CMK (cell line): ENCODE data around the gene VCP.
"Not testable (repeated sequence)": the region's sequence is repeated elsewhere in the genome, so short reads cannot be mapped to it uniquely, and the experiment has no call there.

ENCODE experiments used
- DNase-seq: peaks from one replicate; pipeline ENCODE4 v3.0.0-alpha.2; 2010; ENCODE audit warnings: low read depth

VCP gene

DNA sequence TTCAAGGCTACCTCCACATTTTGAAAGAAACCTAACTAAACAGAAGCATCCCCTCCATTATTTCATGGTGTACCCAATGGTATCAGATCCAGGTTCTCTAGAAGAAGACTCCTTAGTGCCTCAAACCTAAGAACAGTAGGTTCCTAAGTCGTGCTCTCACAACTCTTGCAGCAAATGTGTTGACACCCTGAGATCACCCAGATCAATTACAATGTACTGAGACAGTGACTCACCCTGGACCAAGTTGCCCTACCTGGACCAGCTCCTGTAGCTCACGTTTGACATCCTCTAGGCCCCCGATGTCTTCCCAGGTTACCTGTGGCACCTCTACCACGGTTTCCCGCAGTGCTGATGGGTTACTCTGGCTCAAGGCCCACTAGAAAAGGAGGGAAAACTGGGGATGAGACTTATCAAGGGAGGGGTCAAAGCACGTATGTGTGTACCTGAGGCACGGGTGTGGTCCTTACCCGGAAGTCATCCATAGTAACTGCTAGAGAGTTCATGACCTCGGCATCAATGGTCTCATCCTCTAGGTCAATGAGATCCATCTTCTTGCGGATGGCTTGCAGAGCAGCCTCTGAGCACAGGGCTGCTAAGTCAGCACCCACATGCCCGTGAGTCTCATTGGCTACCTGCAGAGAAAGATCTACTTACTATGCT lies 11.7 kb downstream of the VCP start:
- no peak for DNase-seq

DNA sequence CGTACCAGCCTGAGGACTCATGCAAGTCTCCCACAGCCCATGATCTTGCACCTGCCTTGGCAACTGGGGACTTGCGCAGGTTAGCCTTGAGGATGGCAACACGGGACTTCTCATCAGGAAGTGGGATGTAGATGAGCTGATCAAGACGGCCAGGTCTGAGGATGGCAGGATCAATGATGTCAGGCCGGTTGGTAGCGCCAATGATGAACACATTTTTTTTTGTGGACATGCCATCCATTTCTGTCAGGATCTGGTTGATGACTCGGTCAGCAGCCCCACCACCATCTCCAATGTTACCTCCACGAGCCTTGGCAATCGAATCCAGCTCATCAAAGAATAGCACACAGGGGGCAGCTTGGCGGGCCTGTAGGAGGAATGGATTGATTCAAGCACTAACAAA lies 13.0 kb downstream of the VCP start:
- no peak for DNase-seq

DNA sequence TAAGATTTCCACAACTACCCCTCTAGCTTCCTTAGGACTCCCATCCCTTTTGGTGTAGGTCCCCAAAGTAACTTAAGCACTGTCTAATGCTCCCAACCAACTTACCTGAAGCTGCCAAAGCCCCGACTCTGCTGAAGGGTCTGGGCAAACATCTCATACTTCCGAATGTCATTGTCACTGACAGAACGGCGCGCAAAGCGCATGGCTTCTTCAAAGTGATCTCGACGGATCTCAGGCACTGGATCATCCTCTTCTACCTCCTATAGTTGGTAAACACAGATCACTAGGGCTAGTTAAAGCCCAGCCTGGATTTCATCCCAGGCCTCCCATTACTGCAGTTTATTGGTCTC lies 15.2 kb downstream of the VCP start:
- no peak for DNase-seq

DNA sequence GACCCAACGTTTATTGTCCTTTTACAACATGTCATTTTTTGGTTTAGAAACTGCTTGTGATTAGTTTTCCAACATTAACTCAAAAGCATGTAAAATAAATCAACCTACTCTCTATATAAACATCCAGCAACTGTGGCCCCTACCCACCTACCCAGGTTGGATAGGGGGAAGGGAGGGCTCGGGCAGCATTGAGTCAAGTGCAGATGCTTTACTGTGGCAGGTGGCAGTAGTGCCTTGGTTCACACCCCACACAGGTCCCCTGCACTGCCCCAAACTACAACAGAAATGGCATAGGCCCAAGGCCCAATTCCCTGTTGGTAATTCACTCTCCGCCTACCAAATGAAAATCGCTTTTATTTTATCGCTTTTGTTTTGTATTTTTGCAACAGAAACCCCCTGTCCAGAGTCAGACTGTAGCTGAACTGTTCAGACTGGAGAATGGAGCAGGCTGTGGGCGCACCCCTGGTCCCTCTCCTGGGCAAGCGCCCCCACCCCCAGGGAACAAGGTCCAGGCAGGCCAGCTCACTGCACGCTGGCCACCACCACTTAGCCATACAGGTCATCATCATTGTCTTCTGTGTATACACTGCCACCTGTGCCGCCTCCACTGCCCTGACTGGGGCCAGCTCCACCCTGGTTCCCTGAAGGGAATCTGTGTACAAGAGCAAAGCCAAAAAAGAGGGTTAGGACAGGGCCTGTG lies 15.7 kb downstream of the VCP start:
- no peak for DNase-seq

DNA sequence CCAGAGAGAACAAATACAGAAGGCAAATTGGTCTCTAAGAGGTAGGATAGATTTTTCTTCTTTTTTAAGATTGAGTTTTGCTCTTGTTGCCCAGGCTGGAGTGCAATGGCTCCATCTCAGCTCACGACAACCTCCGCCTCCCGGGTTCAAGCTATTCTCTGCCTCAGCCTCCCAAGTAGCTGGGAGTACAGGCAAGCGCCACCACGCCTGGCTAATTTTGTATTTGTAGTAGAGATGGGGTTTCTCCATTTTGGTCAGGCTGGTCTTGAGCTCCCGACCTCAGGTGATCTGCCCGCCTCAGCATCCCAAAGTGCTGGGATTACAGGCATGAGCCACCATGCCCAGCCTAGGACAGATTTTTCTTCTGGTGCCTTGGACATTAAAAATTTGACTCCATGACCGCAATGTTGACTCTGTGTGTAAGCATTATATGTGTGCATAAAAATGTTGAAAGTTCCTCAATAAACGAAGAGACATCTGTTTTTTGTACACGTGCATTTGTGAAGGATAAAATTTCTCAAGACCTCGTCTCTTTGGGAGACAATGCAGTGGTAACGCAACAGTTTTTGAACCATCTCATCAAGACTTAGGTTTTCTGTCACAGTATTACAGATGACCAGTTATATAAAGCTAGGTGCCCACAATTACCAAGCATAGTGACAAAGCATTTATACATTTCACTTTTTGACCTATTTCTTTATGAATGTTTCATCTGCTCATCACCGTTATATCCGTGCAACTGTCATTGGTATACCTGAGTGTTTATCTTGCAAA lies 17.4 kb downstream of the VCP start:
- DNase-seq, result no peak

DNA sequence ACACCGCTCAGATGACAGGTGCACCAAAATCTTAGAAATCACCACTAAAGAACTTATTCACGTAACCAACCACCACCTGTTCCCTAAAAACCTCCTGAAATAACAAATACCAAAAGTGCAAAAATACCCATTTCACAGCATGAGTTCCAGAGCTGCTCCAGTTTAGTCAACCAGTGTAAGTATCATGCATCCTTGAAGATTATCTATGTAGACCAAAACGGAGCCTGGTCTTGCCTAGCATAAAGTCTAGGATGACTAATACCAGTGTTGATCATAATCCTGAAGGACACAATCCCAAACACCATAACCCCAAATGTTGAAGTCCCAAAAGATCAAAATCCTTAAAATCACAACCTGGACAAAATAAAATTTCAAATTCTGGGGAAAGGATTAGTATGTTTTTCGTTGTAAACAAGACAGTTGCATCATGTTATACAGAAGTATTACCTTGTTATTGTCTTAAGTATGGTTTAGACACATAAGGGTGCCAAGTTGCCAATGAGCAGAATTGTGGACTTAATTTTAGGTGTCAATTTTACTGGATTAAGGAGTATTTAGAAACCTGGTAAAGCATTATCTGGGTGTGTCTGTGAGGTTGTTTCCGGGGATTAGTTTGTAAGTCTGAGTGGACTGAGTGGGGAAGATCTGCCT lies 18.1 kb downstream of the VCP start:
- no peak for DNase-seq

DNA sequence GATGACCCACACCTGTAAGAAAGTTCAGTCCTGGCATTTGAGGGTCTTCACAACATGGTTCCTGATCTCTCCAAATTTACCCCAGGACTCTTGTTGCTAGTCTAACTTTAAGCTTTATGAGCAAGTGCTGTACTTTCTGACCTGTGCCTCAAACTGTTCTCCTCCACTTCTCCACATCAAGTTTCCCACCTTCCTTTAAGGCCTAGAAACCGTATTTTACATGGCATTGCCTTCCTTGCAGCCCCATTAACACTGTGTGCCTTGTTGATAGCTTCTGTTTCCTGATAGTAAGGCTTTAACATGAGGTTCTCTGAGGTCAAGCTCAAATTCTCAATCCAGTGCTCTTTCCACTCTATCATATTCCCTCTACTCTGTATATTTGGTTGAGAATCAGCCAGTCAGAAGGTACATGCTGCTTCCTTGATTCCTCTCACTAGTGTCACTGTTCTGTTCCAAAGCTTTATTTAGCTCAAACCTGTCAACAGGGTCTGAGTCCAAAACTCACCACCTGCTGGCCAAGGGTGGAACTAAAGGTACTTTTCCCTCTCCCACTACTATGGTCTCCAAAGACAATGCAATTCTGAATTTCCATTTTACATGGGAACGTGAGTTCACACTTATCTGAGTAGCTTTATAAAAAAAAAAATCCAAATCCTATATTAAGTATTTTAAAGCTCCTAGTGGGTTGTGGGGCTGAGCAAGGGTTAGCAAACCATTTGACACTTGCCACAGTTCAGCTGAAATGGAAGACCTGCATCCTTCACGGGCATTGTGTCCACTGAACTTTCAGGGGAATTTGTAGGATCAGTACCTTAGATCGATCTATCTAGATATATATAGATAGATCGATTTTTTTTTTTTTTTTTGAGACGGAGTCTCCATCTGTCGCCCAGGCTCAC lies 21.1 kb downstream of the VCP start:
- DNase-seq, result peak; percentile 47

DNA sequence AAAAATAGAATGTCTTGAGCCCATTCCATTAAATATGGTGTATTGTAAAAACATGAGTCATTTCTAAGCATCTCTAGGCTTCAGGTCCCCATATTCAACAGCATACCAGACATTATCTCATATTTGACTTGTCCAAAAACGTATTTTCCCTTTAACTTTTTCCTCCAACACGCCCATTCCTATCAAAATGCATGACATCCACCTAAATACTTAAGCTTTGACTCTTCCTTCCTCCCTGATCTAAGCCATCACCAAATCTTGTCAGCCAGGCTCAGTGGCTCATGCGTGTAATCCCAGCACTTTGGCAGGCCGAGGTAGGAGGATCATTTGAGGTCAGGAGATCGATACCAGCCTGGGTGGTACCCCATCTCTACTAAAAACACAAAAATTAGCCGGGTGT lies 23.9 kb downstream of the VCP start:
- DNase-seq, result no peak

DNA sequence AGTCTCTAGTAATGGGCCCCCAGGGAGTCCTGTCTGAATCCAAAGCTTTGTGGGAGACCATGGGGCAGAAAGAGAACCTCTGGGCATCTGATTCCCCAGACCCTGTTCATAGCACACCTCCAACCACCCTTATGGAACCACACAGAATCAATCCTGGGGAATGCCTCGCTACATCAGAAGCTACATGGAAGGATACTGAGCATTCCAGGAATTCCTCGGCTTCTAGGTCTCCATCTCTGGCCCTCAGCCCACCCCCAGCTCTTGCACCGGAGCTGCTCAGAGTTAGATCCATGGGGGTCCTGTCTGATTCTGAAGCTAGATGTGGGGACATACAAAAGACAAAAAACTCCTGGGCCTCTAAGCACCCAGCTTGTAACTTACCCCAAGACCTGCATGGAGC lies 28.4 kb downstream of the VCP start:
- no peak for DNase-seq

DNA sequence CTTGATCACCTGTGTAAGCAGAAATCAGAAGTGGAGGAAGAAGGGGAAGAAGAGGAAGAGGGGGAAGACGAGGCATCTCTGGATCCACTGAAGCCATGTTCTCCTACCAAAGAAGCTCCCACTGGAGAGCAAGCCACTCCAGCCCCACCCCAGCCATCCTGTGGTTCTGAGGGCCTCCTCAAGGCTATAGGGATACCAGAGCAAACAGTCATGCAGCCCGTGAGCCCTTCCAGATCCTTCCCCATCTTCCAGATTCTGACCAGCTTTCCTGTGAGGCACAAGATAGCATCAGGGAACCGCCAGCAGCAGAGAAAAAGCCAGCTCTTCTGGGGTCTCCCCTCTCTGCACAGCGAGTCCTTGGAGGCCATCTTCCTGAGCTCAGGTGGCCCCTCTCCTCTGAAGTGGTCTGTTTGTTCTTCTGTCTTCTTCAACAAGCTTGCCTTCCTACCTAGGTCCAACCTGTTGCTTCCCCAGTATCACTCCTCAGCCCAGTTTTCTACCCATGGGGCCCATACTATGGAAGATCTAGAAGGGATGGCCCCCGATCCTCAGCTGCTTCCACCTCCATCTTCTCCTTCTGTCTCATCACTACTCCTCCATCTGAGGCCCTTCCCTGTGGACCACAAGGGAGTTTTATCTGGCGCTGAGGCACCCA lies 29.4 kb downstream of the VCP start:
- DNase-seq, result no peak

DNA sequence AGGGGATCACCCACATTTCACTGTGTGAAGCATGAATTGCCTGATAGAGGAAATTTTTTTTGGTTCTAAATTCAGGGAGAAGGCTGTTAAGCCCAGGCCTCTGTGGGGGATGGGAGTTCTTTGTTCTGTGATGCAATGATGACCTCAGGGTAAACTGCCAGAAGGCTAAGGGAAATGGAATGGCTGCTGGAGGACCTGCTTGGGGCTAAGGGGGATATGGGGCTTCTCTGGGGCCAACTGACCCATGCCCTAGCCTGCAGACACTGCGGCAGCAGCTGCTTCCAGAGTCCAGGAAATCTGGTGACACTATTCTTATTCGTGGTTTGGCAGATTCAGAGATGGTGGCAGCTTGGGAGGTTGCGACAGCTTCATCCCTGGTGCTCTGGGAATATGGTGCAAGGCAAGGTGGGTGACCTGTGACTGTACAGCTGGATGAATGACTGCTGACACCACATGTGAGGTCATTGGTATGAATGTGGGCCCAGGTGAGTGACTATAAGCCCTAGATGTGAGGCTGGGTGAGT lies 30.3 kb downstream of the VCP start:
- DNase-seq, result no peak

DNA sequence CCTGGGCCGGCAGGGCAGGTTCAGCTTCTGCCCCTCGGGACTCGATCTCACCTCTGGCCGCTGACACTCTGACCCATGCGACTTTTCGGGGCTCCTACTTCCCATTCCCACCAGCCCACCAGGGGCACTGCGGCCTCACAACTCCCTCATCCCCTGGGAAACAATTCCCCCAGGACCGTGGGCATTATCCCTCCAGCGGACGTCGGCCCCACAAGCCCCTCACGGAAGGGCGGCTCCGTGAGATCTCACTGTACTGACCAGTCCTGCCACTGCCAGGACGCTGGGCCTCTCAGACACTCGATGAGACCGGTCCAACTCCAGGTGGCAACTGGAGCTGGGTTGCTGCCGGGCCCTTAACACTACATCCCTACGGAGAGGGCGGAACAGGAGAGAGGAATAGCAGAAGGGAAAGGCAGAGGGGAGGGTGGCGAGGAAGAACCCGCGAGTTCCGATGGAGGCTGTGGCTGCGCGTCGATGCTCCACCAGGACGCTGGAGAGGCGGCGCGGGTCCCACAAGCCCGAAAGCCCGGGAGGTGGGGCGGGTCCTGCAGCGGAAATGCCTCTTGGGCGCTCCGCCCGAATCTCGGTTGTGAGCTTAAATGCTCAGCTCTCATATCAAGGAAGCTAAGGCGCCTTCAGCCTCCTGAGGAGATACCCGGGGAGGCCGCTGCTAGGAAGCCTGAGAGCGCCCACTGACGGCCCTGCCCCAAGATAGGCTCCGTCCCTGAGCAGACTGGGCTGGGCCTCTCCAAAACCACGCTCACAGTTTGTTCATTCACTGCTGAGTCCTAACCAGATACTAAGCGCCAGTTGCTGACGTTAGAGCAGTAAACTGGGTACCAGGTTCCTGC lies 36.3 kb downstream of the VCP start:
- DNase-seq, result no peak

DNA sequence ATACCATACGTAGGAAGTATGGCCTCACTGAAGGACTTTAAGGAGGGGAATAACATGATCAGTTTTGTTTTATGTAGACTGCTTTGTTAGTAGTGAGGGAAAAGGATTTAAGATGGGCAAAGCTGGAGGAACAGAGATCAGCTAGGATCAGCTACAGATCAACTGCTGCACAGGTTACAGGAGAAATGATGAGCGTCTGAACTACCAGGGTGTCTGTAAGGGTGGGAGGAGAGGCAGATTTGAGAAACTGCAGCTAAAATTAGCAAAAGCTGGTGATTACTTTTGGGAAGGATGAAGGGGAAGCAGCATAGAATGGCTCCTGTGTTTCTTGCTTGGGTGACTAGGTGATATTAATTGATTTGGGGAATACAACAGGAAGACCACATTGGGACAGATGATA lies 39.3 kb downstream of the VCP start:
- no peak for DNase-seq

DNA sequence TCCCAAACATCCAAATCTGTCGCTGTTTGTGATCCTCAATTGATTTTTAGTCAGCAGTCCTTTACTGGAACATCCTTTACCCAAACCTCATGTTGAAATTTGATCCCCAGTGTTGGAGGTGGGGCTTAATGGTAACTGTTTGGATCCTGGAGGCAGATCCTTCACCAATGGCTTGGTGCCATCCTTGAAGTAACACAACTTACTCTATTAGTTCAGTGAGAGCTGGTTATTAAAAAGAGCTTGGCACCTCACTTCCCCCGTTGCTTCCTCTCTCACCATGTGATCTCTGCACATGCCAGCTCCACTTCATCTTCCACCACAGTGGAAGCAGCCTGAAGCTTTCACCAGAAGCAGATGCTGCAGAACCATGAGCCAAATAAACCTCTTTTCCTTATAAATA lies 42.6 kb downstream of the VCP start:
- no peak for DNase-seq

DNA sequence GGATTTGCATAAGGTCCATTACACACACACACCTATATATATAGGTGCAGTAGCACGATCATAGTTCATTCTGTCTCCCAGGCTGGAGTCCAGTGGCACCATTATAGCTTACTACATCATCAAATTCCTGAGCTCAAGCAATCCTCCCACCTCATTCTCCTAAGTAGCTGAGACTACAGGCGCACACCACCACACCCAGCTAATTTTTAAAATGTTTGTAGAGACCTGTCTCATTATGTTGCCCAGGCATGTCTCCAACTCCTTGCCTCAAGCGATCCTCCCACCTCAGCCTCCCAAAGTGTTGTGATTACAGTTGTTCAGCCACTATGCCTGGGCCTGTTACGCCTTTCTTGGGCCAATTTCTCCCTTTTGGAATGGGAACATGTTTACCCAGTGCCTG lies 43.2 kb downstream of the VCP start:
- DNase-seq, result no peak

DNA sequence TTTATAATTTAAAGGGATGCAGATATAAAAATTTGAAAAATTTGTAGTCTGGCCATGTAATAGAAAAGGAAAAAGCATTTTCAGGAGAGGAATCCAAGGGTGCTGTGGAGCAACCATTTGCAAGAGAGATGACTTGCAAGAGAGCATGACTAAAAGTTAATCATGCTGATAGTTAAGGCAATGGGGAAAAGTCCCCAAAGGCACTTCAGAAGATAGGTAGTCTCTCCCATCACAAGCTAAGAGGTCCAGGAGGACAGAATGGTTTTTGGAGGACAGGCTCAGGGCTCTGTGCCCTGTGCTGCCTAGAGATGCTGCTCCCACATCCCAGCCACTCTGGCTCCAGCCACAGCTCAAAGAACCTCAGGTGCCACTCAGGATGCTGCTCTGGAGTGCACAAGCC lies 44.1 kb downstream of the VCP start:
- DNase-seq, result no peak

DNA sequence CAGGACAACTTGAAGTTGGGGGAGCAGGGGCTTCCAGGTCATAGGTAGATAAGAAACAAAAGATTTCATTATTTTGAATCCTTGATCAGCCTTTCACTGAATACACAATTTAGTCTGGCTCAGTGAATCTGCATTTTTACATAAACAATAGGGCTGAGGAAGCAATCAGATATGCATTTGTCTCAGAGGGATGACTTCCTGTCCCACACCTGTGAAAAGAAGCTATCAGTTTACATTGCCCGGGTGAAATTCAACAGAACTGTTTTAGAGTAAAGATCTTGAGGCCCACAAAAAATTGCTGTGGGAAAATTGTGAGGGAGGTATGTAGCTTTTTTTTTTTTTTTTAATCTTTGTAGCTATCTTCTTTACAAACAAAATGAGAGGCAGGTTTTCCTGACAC lies 44.6 kb downstream of the VCP start:
- DNase-seq, result no peak

DNA sequence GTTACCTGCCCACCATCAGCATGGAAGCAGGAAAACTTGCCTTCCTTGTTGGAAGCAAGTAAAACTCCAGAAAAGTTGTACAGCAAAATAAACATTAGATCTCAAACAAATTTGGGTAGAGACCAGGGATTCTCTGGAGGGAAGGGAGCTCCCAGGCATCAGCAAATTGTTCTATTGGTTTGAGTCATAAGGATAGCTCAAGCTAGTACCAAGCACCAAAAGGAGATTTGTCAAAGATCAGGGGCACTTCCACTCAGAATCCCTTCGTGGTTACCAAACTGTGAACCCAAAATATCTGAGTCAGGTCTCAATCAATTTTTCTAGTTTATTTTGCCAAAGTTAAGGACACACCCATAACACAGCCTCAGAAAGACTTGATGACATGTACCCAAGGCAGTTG lies 45.1 kb downstream of the VCP start:
- no peak for DNase-seq

DNA sequence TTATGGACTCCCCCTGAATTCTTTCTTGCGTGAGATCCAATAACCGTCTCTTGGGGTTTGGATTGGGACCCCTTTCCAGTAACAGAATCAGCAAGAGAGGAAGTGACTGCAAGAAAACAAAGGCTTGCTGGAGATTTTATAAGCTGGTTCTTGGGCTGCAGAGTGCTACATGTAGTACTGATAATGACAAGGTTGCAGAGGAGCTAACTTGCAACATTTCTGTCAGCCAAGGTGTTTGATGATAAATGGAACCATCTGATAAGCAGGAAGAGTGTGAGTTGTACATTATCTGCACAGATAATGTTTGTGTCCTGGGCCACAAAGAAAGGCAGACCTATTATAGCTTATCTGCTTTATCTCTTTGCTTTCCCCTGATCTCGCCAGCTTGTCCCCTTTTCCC lies 45.8 kb downstream of the VCP start:
- no peak for DNase-seq

DNA sequence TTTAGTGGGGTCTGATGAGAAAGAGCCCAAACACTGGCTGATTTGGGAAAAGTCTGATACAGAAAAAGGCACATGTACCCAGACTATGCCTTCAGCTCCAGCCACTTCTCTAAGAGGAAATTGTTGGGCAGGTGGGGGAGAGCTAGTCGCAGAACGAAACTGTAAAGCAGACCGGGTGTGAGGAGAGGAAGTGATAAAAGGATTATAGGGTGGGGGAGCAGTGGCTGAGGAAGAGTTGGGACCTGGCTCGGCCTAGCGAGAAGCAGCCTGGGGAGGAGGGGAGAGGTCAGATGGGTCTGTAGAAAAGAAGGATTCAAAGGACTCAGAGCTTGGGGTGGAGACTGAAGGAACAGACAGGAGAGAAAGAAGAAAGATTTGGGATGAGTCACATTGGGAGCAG lies 49.0 kb downstream of the VCP start:
- not testable (repeated sequence) for DNase-seq
